Activated naive CD8-positive, alpha-beta T cell treated with anti-CD3 and anti-CD28 coated beads, Interleukin-2, amount 50 U/mL, for 16 hours (primary cell): ENCODE results near the gene ZNF462.
"Not testable (repeated sequence)": the region's sequence is repeated elsewhere in the genome, so short reads cannot be mapped to it uniquely, and the experiment has no call there.

Source experiments
- DNase-seq: peaks from one replicate; pipeline ENCODE4 v3.0.0-alpha.2; 2020; ENCODE audit warnings: low read depth, low spot score

Gene ZNF462, protein sequence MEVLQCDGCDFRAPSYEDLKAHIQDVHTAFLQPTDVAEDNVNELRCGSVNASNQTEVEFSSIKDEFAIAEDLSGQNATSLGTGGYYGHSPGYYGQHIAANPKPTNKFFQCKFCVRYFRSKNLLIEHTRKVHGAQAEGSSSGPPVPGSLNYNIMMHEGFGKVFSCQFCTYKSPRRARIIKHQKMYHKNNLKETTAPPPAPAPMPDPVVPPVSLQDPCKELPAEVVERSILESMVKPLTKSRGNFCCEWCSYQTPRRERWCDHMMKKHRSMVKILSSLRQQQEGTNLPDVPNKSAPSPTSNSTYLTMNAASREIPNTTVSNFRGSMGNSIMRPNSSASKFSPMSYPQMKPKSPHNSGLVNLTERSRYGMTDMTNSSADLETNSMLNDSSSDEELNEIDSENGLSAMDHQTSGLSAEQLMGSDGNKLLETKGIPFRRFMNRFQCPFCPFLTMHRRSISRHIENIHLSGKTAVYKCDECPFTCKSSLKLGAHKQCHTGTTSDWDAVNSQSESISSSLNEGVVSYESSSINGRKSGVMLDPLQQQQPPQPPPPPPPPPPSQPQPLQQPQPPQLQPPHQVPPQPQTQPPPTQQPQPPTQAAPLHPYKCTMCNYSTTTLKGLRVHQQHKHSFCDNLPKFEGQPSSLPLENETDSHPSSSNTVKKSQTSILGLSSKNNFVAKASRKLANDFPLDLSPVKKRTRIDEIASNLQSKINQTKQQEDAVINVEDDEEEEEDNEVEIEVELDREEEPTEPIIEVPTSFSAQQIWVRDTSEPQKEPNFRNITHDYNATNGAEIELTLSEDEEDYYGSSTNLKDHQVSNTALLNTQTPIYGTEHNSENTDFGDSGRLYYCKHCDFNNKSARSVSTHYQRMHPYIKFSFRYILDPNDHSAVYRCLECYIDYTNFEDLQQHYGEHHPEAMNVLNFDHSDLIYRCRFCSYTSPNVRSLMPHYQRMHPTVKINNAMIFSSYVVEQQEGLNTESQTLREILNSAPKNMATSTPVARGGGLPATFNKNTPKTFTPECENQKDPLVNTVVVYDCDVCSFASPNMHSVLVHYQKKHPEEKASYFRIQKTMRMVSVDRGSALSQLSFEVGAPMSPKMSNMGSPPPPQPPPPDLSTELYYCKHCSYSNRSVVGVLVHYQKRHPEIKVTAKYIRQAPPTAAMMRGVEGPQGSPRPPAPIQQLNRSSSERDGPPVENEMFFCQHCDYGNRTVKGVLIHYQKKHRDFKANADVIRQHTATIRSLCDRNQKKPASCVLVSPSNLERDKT (N-terminal part only)

DNA sequence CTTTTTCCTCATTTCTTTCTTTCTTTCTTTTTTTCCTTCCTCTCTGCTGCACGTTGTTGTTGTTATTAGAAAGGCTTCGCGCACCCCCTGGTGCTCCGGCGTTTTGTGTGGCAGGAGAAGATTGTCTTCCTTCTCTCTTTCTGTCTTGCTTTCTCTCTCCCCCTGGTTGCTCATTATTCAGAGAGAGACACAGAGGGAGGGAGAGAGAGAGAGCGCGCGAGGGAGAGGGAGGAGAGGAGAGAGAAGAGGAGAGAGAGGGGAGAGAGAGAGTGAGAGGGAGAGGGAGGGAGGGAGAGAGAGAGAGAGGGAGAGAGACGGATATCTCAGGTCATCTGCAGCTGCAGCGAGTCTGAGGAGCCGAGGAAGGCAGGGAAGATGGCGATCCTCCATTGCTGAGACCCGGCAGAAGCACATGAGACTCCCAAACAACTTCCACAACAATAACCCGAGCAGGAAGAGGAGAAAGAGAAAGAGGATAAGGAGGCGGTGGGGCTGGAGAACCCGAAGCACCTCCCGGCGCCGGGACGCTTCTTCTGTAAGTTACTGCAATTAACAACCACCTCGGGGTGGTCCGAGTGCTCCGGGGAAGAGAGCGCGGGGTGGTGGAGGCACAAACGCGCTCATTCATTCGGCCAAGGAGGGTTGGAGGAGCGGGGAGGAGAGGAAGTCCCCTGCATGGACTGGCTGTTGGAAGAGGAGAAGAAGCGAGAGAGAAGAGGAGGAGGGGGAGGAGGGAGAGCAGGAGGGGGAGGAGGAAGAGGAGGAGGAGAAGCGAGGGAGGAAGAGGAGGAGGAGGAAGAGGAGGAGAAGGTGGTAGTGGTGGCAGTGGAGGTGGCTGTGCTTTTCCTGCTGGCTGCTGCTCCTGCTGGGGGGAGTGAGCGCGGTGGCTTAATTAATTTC, at the start of gene ZNF462:
ZNF462 (plus strand) TSS at position 346 of the 900 bp plus-strand sequence. CDS start 60,218 bp downstream, outside the sequence.
- no peak for DNase-seq

DNA sequence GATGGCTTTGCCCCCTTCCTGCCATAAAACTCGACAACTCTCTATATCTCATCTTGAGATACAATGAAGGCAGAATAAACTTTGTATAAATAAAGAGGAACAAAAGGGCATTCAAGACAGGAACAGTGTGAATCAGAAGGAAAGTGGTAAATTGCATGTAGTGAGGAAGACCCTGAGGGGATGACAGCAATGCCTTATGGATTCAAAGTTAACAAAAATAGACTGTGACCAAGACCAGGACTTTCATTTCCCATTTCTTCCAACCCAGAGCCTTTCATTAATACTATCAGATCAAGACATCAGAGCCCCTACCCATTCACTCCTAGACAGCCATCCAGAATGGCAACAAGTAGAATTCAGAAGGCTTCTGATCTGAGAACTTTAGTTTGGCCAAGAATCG, 46.4 kb upstream of the ZNF462 start:
- DNase-seq = no peak

DNA sequence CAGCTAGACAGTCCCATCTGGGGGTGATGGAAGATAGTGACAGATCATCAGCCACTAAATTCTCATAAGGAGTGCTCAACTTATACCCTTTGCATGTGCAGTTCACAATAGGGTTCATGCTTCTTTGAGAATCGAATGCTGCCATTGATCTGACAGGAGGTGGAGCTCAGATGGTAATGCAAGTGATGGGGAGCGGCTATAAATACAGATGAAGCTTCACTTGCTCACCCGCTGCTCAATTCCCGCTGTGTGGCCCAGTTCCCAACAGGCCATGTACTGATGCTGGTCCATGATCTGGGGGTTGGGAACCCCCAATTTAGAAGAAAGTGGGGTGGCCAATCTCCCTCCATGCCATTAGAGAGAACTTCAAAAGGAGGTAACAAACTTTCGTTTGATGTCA, 44.9 kb upstream of the ZNF462 start:
- DNase-seq = no peak

DNA sequence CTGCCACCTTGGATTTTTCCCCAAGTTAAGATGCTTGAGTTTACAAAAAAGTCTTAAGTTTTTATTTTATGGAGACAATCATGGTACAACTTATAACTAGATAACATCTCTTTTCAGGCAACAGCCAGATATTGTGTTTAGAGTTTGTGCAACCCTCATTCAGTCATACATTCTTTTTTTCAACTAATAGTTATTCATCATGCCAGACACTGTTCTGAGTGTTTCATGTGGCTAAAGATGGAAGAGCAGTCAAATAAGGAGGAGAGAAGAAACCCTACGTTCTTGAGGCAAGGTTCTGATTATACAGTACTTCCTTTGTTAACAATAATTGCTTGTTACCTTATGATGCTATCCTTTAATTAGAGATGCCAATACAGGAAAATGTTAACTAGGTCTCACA, 42.1 kb upstream of the ZNF462 start:
- DNase-seq = no peak

DNA sequence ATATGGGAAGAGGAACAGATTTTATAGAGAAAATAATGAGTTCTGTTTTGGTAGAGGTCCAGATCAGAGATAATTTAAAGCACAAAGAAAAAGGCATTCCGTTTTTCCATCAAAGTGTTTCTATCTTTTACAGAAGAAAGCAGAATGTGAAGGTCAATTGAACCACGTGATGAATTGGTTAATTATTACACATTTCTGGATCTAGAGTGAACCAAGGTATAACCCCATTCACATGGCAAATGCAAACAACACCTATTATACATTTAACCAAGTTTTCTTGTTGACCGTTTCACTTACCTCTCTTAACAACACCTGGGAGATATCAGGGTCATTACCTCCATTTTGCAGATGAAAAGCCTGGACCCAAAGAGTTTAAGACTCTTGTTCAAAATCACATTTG, 34.9 kb upstream of the ZNF462 start:
- DNase-seq = no peak

DNA sequence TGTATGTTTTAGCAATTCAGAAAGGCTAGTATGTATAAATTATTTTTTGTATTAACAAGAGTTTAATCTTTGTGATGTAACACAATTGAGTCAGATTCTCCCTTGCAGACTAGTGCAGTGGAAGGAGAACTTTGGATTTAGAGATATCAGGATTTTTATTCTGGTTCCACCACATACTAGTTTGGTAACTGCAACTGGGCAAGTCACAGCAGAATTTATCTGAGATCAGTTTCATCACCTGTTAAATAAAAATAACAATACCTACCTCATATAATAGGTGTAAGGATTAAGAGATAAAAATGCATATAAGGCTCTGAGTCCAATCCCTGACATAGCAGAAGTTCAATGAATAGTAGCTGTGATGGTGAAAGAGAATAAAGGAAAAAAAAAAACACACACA, 34.0 kb upstream of the ZNF462 start:
- no peak for DNase-seq

DNA sequence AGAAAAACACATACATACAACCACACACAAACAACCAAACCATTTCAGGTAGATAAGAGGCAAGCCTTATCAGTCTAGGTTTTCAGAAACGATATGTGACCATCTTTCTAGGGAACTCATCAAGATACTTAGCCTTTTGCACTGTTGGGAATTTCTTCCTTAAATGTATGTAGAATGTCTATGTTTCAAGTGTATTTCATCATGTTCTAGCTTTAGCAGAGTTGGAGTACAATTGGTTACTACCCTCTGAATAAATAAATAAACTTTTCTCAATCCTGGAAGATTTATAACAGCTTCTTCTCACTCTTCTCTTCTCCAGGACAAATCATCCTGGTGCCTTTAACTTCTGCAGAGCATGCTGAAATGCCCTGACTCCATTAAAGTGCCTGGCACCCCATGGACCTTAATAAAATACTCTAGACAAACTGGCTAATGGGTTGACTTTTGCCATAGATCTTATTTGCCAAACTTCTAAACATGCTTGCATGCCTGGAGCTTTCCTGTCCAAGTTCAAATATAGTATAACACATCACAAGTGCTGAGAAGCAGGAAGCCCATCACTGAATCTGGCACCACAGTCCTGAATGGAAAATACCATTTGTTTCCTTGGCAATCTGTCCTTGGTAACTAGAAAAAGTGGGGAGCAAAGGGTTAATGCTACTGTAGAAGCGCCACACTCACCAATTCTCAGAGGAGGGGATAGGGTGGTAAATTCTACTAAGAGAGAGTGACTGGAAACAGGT, 33.1 kb upstream of the ZNF462 start:
- DNase-seq = no peak

DNA sequence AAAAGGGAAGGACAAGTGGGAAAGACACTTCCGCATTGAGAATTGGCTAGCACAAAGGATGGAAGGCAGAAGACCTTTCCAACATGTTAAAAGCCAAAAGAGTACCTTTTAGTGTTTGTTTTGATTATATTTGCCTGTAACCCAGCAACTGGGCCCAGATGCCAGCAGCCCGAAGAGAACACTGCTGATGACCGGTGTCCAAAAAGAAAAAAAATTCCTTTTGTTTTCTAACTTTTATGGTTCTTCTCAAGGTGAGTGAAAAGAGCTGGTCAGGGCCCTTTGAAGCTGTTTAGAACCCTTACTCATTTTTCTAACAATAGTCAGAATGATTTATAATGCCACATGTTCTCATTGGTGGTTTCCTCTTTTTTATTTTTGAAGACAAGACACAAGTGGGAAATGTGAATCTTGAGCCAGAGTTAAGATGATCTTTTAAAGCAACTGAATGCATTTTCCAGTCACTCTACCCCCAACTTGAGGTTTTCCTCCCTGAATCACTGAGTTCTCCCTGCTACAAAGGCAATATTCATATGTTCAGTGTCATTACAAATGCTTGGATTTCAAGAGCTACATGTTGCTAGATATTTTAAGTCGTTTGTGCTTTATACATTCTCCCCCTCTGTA, 32.3 kb upstream of the ZNF462 start:
- no peak for DNase-seq

DNA sequence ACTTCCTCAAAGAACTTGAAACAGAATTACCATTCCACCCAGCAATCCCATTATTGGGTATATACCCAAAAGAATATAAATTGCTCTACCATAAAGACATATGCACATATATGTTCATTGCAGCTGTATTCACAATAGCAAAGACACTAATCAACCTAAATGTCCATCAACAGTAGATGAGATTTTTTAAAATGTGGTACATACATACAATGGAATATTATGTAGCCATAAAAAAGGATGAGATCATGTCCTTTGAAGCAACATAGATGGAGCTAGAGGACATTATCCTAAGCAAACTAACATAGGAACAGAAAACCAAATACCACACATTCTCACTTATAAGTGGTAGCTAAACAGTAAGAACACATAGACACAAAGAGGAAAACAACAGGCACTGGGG, 28.1 kb upstream of the ZNF462 start:
- no peak for DNase-seq

DNA sequence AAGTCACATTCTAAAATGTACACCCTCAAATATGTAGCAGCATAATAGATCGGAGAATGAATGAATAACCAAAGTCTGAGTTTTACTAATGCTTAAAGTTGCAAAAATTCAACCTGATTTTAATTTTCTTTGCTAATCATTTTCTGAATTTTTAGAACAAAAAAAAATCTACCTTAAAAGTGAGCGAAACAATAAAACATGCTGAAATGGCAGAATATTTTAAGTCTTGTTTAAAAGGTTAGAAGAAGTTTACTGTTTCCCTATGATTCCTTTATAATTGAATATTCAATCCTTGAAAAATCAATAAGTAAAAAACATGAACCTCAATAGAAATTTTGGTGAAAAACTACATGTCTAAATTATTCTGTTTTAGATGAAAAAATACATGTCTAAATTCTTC, 27.1 kb upstream of the ZNF462 start:
- no peak for DNase-seq

DNA sequence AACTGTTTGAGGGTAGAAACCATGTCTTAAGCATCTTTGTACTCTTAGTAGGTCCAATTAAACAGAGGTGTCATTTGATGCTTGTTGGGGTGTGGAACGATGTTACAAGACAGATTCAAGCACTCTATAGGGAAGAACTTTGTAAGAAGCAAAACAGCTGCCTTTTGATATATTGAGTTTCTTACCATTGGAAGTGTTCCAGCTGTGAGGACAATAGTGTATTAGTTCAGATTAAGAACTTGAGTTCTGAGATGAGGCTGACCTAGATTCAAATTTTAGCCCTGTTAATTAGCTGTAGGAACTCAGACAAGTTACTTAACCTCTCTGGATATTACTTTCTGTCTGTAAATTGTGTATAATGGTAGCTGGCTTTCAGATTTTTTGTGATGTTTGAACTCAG, 19.6 kb upstream of the ZNF462 start:
- DNase-seq = no peak

DNA sequence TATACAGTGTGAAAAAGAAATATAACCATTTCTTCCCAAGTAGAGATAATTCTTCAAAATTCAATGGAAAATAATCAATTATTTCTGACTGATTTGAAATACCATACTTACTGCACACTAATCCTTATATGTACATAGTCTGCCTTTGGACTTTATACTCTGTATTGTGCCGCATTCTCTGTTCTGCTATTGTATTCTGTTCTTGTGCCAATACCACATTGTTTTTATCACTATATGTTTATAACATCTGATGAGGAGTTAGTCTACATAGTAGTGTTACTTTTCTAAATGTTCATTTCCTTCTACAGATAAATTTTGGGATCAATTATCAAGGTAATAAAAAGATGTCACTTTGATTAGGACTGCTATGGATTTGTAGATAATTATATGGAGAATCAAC, 16.7 kb upstream of the ZNF462 start:
- no peak for DNase-seq

DNA sequence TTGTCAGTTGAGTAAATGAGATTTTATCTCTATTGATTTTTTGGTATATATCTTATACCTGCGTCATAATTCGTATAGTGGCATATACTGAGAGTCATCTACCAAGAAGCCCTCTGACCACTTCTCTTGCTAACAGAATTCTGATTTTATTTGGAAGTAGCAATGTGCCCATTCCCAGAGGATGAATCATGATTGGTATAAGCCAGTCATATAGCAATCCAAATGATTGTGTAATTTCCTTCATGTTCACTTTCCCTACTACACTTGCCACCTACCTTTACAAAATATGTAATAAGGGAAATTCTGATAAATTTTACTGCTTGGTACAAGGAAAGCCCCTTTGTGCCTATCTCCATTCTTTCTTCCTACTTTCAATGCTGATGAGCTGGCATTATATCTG, 16.1 kb upstream of the ZNF462 start:
- no peak for DNase-seq

DNA sequence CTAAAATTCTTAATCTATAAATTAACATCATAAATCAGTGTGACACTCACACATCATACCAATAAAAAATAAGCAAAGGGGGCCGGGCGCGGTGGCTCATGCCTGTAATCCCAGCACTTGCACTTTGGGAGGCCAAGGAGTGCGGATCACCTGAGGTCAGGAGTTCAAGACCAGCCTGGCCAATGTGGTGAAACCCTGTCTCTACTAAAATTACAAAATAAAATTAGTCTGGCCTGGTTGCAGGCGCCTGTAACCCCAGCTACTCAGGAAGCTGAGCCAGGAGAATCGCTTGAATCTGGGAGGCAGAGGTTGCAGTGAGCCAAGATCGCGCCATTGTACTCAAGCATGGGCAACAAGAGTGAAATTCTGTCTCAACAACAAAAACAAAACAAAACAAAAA, 11.3 kb upstream of the ZNF462 start:
- DNase-seq = not testable (repeated sequence)

DNA sequence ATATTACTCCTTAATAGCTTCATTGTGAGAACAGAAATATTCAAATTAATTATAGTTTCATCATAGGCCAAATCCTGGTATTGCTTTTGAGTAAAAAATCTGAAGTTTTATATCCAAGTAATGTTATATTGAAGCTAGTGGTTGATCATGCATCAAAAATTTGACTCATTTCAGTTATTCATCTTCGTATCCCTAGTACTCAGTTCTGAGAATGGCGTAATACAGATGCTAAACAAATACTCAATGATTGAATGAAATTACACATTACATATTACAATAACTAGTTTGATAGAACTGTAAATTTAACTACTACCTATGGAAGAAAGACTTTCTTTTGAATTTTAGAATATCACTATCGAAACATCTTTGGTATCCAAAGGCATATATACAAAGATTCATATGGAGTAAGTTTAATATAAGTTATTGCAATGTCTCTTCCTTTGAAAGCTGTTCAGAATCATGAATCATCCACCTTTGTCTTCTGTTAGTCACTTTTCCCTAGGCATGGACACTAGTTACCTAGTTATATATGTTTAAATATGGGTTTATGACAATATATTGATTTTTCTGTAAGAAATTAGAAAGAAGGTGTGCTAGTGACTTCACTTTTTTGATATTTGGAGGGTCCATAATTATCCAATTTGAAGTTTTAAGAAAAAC, 5.0 kb upstream of the ZNF462 start:
- DNase-seq = no peak

DNA sequence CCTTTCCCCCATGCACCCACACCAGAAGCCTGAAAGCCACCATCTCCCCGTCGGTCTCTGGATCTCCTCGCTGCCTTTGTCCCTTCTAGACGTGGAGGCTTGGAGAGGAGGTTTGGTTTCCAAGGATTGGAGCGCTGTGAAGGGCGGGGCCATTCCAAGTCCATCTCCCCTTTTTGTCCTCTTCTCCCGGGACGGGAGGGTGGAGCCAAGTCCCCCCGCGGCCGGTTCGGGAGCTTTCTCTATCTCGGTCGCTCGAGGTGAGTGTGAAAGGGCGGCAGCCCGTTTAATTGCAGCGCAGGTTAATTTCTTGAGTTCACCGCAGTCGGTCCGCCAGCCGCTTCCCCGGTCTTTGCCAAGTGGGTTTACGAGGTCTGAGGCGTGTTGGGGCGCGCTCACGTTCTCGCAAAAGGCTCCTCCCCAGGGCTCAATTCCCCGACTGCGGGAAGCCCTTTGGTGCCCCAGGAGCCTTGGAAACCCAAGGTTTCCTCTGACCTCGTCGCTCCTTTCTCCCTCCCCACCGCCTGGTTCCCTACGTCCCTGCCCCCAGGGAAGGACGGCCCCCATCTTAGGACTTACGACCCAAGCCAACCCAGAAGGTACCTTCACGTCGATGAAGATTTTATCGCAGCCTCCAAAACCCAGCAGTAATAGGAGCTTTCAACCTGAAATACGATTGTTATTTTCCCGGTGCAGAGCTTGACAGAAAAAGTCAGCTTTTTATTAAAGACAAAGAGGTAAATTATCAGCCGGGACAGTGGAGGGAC, 2.8 kb upstream of the ZNF462 start:
- DNase-seq = no peak

DNA sequence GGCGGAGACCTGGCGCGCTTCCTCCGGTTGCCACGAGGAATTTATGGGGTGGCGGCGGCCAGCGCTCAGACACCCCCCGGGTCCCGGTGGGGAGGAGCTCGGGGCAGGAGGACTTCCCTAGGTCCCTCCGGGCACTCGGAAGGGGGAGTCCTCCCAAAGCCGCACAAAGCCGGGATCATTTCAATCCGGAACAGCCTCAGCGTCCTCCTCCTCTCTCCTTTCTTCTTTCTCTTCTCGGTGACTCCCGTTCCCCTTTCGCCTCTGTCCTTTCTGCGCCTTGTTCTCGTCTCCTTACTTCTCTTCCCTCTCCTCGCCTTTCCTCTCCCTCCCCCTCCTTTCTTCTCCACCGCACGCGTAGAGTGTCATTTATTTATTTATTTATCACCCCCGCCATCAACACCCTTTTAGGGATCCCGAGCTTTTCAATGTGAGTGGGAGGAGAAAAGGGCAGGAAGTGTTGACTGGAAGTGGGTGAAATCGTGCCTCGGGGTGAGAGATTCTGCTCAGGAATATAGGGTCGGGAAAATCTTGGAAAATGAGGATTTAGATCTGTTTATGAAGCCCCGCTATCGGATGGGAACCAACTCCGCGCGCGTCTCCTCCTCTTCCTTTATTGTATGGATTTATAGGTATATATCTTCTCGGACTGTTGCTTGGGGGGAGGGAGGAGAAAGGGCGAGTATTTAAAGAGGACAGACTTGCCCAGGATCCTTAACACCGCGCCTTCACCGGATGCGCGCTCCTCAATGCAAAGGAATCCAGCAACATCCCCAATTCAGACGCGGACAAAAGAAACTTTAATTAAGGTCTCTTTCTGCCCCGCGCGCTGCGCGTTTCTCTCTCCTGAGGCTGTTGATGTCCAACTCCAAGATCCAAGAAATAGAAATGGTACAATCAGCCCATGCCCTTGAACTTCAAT, 2.0 kb upstream of the ZNF462 start:
- DNase-seq = no peak
